Lower lobe of right lung (tissue), 2 donors: ENCODE measurements around the gene AP2A2. TPM values are rescaled to one million over a fixed set of nuclear protein-coding genes. Genes with fewer than 3 reads are reported as not detected.

Experiments
- ATAC-seq, 2 donors: fragments of 200-7000 bp; cut with Tn5 transposase; one replicate each; pipeline ENCODE4 v1.9.1; 2020 to 2022; ENCODE audit warnings: mild to moderate bottlenecking in 2 of 2, moderate library complexity in 2 of 2
- DNase-seq: peaks from one replicate; pipeline ENCODE4 v3.0.0-alpha.2; 2020
- H3K27ac ChIP-seq: fragments of 200-600 bp; one replicate; pipeline ENCODE4 v1.8.0; 2022
- H3K27me3 ChIP-seq: fragments of 200-600 bp; one replicate; pipeline ENCODE4 v1.8.0; 2022; ENCODE audit warnings: low read depth
- H3K36me3 ChIP-seq: fragments of 200-600 bp; one replicate; pipeline ENCODE4 v1.8.0; 2022; ENCODE audit warnings: mild to moderate bottlenecking
- H3K4me1 ChIP-seq: fragments of 200-600 bp; one replicate; pipeline ENCODE4 v1.8.0; 2022
- H3K4me3 ChIP-seq: fragments of 200-600 bp; one replicate; pipeline ENCODE4 v1.8.0; 2022; ENCODE audit warnings: mild to moderate bottlenecking
- H3K9me3 ChIP-seq: fragments of 200-600 bp; one replicate; pipeline ENCODE4 v1.8.0; 2022
- intact Hi-C: fragments of 100-400 bp; cut with DNase I; formaldehyde crosslinking; loops from one replicate; pipeline ENCODE4 v1.11.0; 2022
- total RNA-seq: library from RNA; stranded (reverse); fragmentation: NEBNext Ultra II Directional; extraction: Animal tissue kit (Norgen Biotek cat#: 25700); gene quantifications from one replicate; pipeline ENCODE4 v1.2.1, GENCODE V29; 2021
- TF ChIP-seq, protein P1 (sequence below): fragments of 200-600 bp; IDR thresholded peaks from one replicate; pipeline ENCODE4 v1.8.0; 2022; ENCODE audit warnings: antibody characterized with exemption, mild to moderate bottlenecking
- donor health status: DM: no; HTN: yes; CAD: no; lungs with severe emphysema.

AP2A2 gene
- total RNA-seq, 1 donor from 2014 or later, result 130 TPM

- TF ChIP-seq, protein P1, sequence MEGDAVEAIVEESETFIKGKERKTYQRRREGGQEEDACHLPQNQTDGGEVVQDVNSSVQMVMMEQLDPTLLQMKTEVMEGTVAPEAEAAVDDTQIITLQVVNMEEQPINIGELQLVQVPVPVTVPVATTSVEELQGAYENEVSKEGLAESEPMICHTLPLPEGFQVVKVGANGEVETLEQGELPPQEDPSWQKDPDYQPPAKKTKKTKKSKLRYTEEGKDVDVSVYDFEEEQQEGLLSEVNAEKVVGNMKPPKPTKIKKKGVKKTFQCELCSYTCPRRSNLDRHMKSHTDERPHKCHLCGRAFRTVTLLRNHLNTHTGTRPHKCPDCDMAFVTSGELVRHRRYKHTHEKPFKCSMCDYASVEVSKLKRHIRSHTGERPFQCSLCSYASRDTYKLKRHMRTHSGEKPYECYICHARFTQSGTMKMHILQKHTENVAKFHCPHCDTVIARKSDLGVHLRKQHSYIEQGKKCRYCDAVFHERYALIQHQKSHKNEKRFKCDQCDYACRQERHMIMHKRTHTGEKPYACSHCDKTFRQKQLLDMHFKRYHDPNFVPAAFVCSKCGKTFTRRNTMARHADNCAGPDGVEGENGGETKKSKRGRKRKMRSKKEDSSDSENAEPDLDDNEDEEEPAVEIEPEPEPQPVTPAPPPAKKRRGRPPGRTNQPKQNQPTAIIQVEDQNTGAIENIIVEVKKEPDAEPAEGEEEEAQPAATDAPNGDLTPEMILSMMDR, result no peak
- Histone ChIP-seq H3K27ac (peak overlapping the region; percentile 87), H3K9me3 (no peaks in the 10 kb centered on the region), H3K36me3 (peaks cover 17% of the 10 kb centered on the region), H3K4me1 (peaks cover 51% of the 10 kb centered on the region), H3K4me3 (peak overlapping the region; percentile 72), H3K27me3 (no peaks in the 10 kb centered on the region)
- intact Hi-C loops, result no loop called here
- ATAC-seq (peak in 1 of 2 donors; percentile 35), DNase-seq (no peak)
Measured at GRCh38 chr11:926341-926916, 759 bp downstream of the AP2A2 start.

DNA sequence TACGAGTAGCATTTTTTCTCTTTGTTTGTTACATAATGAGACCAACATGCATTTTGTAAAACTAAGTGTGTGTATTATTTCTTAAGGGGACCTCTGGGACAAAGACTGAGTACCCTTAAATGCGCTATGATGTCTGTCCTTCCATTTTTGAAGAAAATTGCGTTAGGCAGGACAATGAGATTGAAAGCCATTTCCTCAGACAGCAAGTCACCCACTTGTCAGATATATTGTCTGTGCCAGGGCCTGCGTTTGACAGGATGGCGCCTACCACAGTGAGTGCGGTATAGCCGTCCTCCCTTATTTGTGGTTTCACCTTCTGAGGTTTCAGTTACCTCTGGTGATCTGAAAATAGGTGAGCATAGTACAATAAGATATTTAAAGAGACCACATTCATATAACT is 2.2 kb downstream of the AP2A2 start:
- H3K4me1 ChIP-seq, result peaks cover 65% of the 10 kb centered on the region
- no peaks in the 10 kb centered on the region for H3K27me3 ChIP-seq
- DNase-seq, result no peak
- intact Hi-C loops, result no loop called here
- H3K36me3 ChIP-seq, result peaks cover 17% of the 10 kb centered on the region
- TF ChIP-seq, protein P1, result no peak
- no peak for ATAC-seq
- H3K4me3 ChIP-seq, result peak overlapping the region; percentile 20
- no peaks in the 10 kb centered on the region for H3K9me3 ChIP-seq
- peak overlapping the region; percentile 15 for H3K27ac ChIP-seq

DNA sequence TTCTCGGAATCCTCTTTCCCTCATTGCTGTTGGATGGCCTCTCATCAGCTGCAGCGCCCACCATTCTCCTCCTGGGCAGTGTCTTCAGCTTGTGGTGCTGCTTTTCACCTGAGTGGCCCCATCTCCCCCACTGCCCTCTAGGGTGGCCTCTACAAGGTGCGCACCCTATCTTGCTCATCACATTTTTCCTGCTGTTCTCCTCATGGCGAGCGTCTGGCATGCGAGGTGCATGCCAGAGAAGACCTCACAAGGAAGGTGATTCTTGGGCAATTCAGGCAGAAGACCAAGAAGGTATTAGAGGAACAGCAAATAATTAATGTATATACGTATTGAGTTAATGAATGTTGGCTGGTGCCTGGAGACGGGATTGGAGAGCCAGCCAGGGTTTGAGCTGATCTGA is 3.1 kb downstream of the AP2A2 start:
- TF ChIP-seq, protein P1, result no peak
- peak overlapping the region; percentile 20 for H3K4me3 ChIP-seq
- no peak for DNase-seq
- H3K9me3 ChIP-seq, result no peaks in the 10 kb centered on the region
- H3K4me1 ChIP-seq, result peaks cover 75% of the 10 kb centered on the region
- peaks cover 17% of the 10 kb centered on the region for H3K36me3 ChIP-seq
- peak overlapping the region; percentile 8 for H3K27ac ChIP-seq
- no peaks in the 10 kb centered on the region for H3K27me3 ChIP-seq
- intact Hi-C loops, result no loop called here
- ATAC-seq, result no peak

DNA sequence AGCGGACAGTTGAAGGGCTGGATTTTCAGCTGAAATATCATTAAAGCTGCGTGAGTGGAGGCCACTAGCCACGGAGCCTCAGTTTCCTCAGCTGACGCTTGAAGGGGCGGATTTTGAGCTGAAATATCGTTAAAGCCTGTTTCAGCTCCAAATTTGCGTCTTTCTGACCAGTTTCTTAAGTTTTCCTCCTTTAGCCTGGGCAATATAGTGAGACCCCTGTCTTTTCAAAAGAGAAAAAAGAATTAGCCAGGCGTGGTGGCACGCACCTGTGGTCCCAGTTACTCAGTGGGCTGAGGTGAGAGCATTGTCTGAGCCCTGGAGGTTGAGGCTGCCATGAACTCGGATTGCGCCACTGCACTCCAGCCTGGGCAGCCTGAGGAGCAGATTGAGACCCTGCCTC is 3.7 kb downstream of the AP2A2 start:
- Histone ChIP-seq H3K4me1 (peaks cover 81% of the 10 kb centered on the region), H3K27me3 (no peaks in the 10 kb centered on the region), H3K36me3 (peaks cover 17% of the 10 kb centered on the region), H3K9me3 (no peaks in the 10 kb centered on the region), H3K27ac (no peak overlapping the region), H3K4me3 (no peak overlapping the region)
- TF ChIP-seq, protein P1, result no peak
- intact Hi-C loops, result no loop called here
- ATAC-seq (no peak), DNase-seq (no peak)

- H3K9me3 ChIP-seq, result no peaks in the 10 kb centered on the region
- H3K36me3 ChIP-seq, result peaks cover 17% of the 10 kb centered on the region
- TF ChIP-seq, protein P1, result no peak
- DNase-seq (no peak), ATAC-seq (no peak)
- H3K27me3 ChIP-seq, result no peaks in the 10 kb centered on the region
- no peak overlapping the region for H3K4me3 ChIP-seq
- H3K4me1 ChIP-seq, result peaks cover 84% of the 10 kb centered on the region
- no peak overlapping the region for H3K27ac ChIP-seq
- intact Hi-C loops, result no loop called here
Measured at GRCh38 chr11:931385-931784, 5.7 kb downstream of the AP2A2 start.
